Measurements from ENCODE around the gene PDE8B.

DNA sequence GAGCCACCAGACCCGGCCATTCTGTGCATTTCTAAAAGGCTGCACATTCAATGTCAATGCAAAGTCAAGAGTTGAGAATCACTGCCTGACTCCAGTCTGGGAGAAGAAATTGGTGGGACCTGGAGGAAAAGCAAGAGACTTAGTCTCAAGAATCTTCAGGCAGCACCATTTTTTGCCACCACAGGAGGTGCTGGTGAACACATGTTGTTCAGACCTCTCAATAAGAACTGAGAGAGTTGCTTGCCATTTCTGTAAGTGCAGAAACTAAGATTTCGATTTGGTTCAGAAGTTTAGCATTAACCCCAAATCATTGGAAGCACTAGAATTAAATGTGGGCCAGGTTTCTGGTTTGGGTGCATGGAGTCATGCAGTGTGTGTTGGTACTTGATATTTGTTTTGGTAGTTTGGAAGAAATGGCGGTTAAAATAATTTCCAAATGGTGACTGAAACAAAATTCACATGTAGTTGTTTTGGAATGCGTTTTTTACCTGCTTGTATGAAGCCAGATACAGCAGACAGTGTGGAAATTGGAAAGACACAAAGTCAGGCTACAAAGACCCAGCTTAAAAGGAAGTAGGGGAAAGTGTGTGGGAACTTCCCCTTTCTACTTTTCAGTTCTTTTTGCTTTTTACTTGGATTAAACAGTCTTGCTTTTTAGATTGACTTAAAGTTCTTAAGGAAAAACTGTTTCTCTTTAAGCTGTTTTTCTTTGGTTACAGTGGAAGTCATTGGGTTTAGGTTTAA is 20.4 kb downstream of the PDE8B start:
- TF ChIP-seq FOXM1 (IDR thresholded peaks at IDR 0.05; ENCODE audit: borderline replicate concordance), result no peak
- no peak for TF ChIP-seq ZNF384 (IDR thresholded peaks at IDR 0.05)
- no peak for TF ChIP-seq FOXK2 (IDR thresholded peaks at IDR 0.05)
- TF ChIP-seq SUZ12 (IDR thresholded peaks at IDR 0.05), result no peak
- TF ChIP-seq TARDBP (IDR thresholded peaks at IDR 0.05), result no peak
- TF ChIP-seq ARNT (IDR thresholded peaks at IDR 0.05), result no peak
- no peak for TF ChIP-seq NFRKB (IDR thresholded peaks at IDR 0.05)
- TF ChIP-seq BHLHE40 (IDR thresholded peaks at IDR 0.05; ENCODE audit: borderline replicate concordance), result no peak
- no peak for TF ChIP-seq LEF1 (IDR thresholded peaks at IDR 0.05; ENCODE audit: borderline replicate concordance)
- no peak for TF ChIP-seq ELF4 (IDR thresholded peaks at IDR 0.05)
- TF ChIP-seq SP1 (IDR thresholded peaks at IDR 0.05), result no peak
